Thoracic aorta (tissue), 2 donors: Measurements from ENCODE around the gene CSKMT. TPM values are rescaled to one million over a fixed set of nuclear protein-coding genes. Genes with fewer than 3 reads are reported as not detected.
"Not testable (repeated sequence)": the region's sequence is repeated elsewhere in the genome, so short reads cannot be mapped to it uniquely, and the experiment has no call there.

Experiments
- ATAC-seq: fragments of 150-250 bp; one replicate; pipeline ENCODE4 v1.8.0; 2017; ENCODE audit warnings: low read depth; ENCODE audit not compliant: insufficient number of reproducible peaks, low FRiP score
- DNase-seq: peaks from one replicate; pipeline ENCODE4 v3.0.0-alpha.2; 2020; ENCODE audit warnings: low spot score
- H3K27ac ChIP-seq, 2 donors: fragments of 200-600 bp; sonication (generic); 1 replicate in 1 of 2; 2 replicates in 1 of 2; pipeline ENCODE4 v1.5.1; 2016; ENCODE audit warnings: mild to moderate bottlenecking in 2 of 2, moderate library complexity in 2 of 2
- H3K27me3 ChIP-seq: fragments of 200-600 bp; sonication (generic); replicated peaks from 2 replicates; pipeline ENCODE4 v1.6.0; 2016; ENCODE audit warnings: mild to moderate bottlenecking; ENCODE audit not compliant: insufficient read depth
- H3K36me3 ChIP-seq: fragments of 200-600 bp; sonication (generic); one replicate; pipeline ENCODE4 v1.5.1; 2016
- H3K4me1 ChIP-seq, 2 donors: fragments of 200-600 bp; sonication (generic); 1 replicate in 1 of 2; 2 replicates in 1 of 2; pipeline versions ENCODE4 v1.5.1 to v1.6.0; 2016; ENCODE audit warnings: low read depth in 2 of 2, mild to moderate bottlenecking in 1 of 2; ENCODE audit not compliant: control insufficient read depth in 1 of 2
- H3K4me3 ChIP-seq: fragments of 200-600 bp; sonication (generic); 2 replicates; pipeline ENCODE4 v1.5.1; 2016; ENCODE audit warnings: mild to moderate bottlenecking
- H3K9me3 ChIP-seq: fragments of 200-600 bp; sonication (generic); 2 replicates; pipeline ENCODE4 v1.5.1; 2016
- total RNA-seq, 2 donors: library from RNA; depleted of rRNA; stranded (reverse); fragments of >200 nt; gene quantifications; one replicate each; pipeline versions ENCODE4 v1.1.0 to v1.2.3, GENCODE V29; 2016
- TF ChIP-seq, protein P1 (sequence below): fragments of 200-600 bp; sonication (generic); IDR thresholded peaks from one replicate; pipeline ENCODE4 v1.5.1; 2019; ENCODE audit warnings: antibody characterized with exemption

Gene CSKMT
- total RNA-seq, 2 donors from 2014 or later, result 1.5 to 2.9 TPM

DNA sequence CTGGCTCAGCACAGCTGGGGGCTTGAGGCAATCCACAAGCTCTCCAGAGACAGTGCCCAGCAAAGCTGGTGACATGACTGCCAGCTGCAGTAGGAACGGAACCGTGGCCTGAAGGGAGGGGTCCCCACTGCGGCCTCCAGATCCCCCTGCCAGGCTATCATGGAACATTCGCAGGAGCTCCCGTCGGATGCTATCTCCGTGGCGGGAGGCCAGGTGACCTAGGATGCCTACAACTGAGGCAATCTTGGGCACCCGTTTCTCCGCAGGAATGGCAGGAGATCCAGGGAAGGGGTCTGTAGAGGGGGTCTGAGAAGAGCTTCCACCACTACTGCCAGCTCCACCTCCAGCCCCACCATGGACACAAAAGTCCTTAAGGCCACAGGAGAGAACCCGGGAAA lies 16.1 kb upstream of the CSKMT start:
- ATAC-seq, result no peak
- TF ChIP-seq, protein P1, sequence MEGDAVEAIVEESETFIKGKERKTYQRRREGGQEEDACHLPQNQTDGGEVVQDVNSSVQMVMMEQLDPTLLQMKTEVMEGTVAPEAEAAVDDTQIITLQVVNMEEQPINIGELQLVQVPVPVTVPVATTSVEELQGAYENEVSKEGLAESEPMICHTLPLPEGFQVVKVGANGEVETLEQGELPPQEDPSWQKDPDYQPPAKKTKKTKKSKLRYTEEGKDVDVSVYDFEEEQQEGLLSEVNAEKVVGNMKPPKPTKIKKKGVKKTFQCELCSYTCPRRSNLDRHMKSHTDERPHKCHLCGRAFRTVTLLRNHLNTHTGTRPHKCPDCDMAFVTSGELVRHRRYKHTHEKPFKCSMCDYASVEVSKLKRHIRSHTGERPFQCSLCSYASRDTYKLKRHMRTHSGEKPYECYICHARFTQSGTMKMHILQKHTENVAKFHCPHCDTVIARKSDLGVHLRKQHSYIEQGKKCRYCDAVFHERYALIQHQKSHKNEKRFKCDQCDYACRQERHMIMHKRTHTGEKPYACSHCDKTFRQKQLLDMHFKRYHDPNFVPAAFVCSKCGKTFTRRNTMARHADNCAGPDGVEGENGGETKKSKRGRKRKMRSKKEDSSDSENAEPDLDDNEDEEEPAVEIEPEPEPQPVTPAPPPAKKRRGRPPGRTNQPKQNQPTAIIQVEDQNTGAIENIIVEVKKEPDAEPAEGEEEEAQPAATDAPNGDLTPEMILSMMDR, result no peak

DNA sequence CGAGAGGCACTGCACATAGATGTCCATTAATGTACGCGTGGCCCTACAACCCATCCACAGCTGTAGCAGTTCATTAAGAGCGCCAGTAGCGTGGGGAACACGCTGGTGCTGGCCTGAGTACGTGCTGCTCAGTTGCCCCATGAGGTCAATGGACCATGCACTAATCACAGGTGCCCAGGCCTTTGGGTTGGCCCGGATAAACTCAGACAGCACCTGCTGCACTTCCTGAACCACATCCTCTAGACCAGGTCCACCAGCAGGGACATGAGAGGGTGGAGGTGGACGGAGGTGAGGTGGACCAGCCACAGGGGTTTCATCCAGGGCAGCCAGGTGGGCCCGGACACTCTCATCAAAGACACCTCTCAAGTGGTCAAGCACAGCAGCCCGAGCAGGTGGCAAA lies 15.6 kb upstream of the CSKMT start:
- Histone ChIP-seq H3K27ac (no peak overlapping the region), H3K4me3 (no peak overlapping the region), H3K9me3 (no peaks in the 10 kb centered on the region), H3K27me3 (no peaks in the 10 kb centered on the region), H3K4me1 (peaks cover 12 to 34% of the 10 kb centered on the region in 2 donors), H3K36me3 (peaks cover 14% of the 10 kb centered on the region)
- ATAC-seq (no peak), DNase-seq (no peak)
- TF ChIP-seq, protein P1, result no peak

More for the DNA sequence above, 16.1 kb upstream of the CSKMT start:
- no peak overlapping the region for H3K27ac ChIP-seq
- H3K9me3 ChIP-seq, result no peaks in the 10 kb centered on the region
- DNase-seq, result no peak
- H3K4me1 ChIP-seq, result peaks cover 12 to 37% of the 10 kb centered on the region in 2 donors
- H3K27me3 ChIP-seq, result no peaks in the 10 kb centered on the region
- no peak overlapping the region for H3K4me3 ChIP-seq
- H3K36me3 ChIP-seq, result peaks cover 14% of the 10 kb centered on the region

DNA sequence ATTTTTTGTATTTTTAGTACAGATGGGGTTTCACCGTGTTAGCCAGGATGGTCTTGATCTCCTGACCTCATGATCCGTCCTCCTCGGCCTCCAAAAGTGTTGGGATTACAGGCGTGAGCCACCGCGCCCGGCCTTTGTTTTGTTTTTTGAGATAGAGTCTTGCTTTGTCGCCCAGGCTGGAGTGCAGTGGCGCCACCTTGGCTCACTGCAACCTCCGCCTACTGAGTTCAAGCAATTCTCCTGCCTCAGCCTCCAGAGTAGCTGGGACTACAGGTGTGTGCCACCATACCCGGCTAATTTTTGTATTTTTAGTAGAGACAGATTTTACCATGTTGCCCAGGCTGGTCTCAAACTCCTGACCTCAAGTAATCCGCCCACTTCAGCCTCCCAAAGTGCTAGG lies 14.8 kb upstream of the CSKMT start:
- Histone ChIP-seq H3K36me3 (peaks cover 14% of the 10 kb centered on the region), H3K4me1 (peaks cover 12 to 26% of the 10 kb centered on the region in 2 donors)
- H3K9me3 ChIP-seq, H3K27ac ChIP-seq, DNase-seq, H3K27me3 ChIP-seq, H3K4me3 ChIP-seq, ATAC-seq: not testable (repeated sequence)

DNA sequence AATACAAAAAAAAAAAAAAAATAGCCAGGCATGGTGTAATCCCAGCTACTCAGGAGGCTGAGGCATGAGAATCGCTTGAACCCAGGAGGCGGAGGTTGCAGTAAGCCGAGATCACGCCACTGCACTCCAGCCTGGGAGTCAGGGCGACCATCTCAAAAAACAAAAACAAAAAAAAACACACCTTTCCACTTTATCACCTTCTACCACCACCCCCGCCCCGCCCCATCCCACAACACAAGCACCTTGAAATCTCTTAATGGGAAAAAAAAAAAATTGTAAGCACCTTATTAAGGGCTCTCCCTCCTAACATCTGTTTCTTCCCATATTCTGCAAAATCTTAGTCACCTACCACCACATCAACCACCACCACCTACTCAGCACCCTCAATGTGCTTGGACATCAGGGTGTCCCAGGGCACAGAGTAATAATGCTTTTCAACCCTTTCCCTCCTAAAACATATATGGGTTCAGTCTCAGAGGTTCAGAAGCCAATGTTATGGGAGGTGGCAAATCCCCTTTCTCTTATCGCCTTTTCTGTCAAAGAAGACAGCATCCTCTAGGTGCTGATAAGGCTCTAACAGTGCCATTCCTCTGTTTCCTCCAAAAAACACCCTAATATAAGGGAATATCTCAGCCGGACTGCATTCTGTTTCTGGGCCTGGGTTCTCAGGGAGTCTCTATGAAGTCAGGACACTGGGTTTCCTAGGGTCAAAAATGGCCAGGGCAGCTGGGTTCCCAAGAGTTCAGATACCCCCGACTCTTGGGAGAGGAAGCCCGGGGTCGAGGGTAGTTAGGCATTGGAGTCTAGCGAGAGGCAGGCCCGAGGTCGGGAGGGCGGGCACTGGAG lies 12.7 kb upstream of the CSKMT start:
- TF ChIP-seq, protein P1, result no peak
- no peaks in the 10 kb centered on the region for H3K27me3 ChIP-seq
- no peaks in the 10 kb centered on the region for H3K9me3 ChIP-seq
- H3K4me1 ChIP-seq, result peaks cover 10 to 14% of the 10 kb centered on the region in 2 donors
- DNase-seq, result no peak
- H3K36me3 ChIP-seq, result peaks cover 14% of the 10 kb centered on the region
- H3K27ac ChIP-seq, result peak overlapping the region; percentile 85 to 94
- ATAC-seq, result no peak
- H3K4me3 ChIP-seq, result peak overlapping the region; percentile 85

DNA sequence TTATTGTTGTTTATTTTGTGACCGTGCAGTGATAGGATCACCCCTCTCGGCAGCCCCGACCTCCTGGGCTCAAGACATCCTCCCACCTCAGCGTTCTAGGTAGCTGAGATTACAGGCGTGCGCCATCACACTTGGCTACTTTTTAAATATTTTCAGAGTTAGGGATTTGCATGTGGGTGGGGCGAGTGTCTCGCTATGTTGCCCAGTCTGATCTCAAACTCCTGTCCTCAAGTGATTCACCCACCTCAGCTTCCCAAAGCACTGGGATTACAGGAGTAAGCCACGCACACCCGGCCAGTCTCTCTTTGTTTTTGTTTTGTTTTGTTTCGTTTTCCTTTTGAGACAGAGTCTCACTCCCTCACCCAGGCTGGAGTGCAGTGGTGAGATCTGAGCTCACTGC lies 10.8 kb upstream of the CSKMT start:
- TF ChIP-seq, protein P1, result no peak
- H3K4me3 ChIP-seq, result no peak overlapping the region
- ATAC-seq (no peak), DNase-seq (no peak)
- H3K27ac ChIP-seq, result no peak overlapping the region
- no peaks in the 10 kb centered on the region for H3K27me3 ChIP-seq
- no peaks in the 10 kb centered on the region for H3K9me3 ChIP-seq
- H3K36me3 ChIP-seq, result peaks cover 5% of the 10 kb centered on the region
- H3K4me1 ChIP-seq, result peaks cover 10 to 14% of the 10 kb centered on the region in 2 donors
